Brain microvascular endothelial cell (primary cell): ENCODE data around the gene STAC.
"Not testable (repeated sequence)": the region's sequence is repeated elsewhere in the genome, so short reads cannot be mapped to it uniquely, and the experiment has no call there.

Experiments used
- DNase-seq: peaks from one replicate; pipeline ENCODE4 v3.0.0-alpha.2; 2020
- H3K27ac ChIP-seq: fragments of 250-450 bp; sonication (Bioruptor Pico); 2 replicates; pipeline ENCODE4 v1.5.1; 2020; ENCODE audit warnings: mild to moderate bottlenecking, moderate library complexity
- H3K27me3 ChIP-seq: fragments of 250-450 bp; sonication (Bioruptor Pico); replicated peaks from 2 replicates; pipeline ENCODE4 v1.5.1; 2020; ENCODE audit warnings: mild to moderate bottlenecking
- H3K36me3 ChIP-seq: fragments of 250-450 bp; sonication (Bioruptor Pico); replicated peaks from 2 replicates; pipeline ENCODE4 v1.5.1; 2020; ENCODE audit warnings: mild to moderate bottlenecking
- H3K4me3 ChIP-seq: 2 replicates; pipeline ENCODE4 v1.5.1; 2011; ENCODE audit warnings: low read depth, mild to moderate bottlenecking, control low read depth, low read length, moderate library complexity
- in situ Hi-C: cut with HindIII; loops from 2 replicates; pipeline ENCODE4 v1.10.0; 2017; ENCODE audit warnings: low sequenced_read_pairs, low pct_ligation_motif_present
- TF ChIP-seq, protein P1 (sequence below): IDR thresholded peaks from 2 replicates; pipeline ENCODE4 v1.5.1; 2011; ENCODE audit warnings: low read depth, mild to moderate bottlenecking, moderate library complexity, low read length, control low read depth, inconsistent platforms; ENCODE audit errors: missing control alignments

STAC gene

GRCh38 chr3:36493051-36493450 is 112.7 kb downstream of the STAC start:
- in situ Hi-C loops, result no loop called here
- H3K27me3 ChIP-seq, result no peaks in the 10 kb centered on the region

DNA sequence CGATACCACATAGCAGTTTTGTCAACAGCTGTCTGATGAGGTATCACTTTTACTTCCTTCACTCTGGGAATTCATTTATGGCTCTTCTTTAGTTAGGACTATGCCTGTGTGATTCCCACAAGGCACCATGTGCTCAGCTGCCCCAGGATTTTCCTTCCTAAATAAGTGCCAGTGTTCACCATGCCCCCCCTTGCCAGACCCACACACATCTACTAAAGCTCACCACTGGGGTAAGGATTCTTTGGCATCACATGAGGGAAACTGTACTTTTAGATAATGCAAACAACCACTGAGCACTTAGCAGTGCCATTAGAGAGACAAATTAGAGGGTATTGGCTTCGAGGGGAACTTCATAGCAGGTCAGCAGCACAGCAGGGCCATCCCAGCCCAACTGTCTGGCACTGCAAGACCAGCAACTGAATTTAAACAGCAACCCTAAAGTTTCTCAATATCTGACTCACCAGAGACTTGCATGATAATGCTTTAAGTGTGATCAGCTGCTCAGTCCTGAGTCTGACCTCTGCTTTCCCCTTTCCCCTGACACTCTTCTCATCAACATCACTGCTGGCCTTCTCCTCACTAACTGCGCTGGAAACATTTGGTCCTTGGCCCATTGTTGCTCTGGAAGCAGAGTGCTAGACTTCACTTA is 114.3 kb downstream of the STAC start:
- H3K27ac ChIP-seq, result no peak overlapping the region
- DNase-seq, result peak; percentile 54
- no peak overlapping the region for H3K4me3 ChIP-seq
- H3K27me3 ChIP-seq, result no peaks in the 10 kb centered on the region
- TF ChIP-seq, protein P1, sequence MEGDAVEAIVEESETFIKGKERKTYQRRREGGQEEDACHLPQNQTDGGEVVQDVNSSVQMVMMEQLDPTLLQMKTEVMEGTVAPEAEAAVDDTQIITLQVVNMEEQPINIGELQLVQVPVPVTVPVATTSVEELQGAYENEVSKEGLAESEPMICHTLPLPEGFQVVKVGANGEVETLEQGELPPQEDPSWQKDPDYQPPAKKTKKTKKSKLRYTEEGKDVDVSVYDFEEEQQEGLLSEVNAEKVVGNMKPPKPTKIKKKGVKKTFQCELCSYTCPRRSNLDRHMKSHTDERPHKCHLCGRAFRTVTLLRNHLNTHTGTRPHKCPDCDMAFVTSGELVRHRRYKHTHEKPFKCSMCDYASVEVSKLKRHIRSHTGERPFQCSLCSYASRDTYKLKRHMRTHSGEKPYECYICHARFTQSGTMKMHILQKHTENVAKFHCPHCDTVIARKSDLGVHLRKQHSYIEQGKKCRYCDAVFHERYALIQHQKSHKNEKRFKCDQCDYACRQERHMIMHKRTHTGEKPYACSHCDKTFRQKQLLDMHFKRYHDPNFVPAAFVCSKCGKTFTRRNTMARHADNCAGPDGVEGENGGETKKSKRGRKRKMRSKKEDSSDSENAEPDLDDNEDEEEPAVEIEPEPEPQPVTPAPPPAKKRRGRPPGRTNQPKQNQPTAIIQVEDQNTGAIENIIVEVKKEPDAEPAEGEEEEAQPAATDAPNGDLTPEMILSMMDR, result no peak
- in situ Hi-C loops, result no loop called here
- no peaks in the 10 kb centered on the region for H3K36me3 ChIP-seq

More at GRCh38 chr3:36493051-36493450, 112.7 kb downstream of the STAC start:
- Histone ChIP-seq H3K27ac (no peak overlapping the region), H3K4me3 (no peak overlapping the region), H3K36me3 (no peaks in the 10 kb centered on the region)
- no peak for DNase-seq
- TF ChIP-seq, protein P1, result no peak

DNA sequence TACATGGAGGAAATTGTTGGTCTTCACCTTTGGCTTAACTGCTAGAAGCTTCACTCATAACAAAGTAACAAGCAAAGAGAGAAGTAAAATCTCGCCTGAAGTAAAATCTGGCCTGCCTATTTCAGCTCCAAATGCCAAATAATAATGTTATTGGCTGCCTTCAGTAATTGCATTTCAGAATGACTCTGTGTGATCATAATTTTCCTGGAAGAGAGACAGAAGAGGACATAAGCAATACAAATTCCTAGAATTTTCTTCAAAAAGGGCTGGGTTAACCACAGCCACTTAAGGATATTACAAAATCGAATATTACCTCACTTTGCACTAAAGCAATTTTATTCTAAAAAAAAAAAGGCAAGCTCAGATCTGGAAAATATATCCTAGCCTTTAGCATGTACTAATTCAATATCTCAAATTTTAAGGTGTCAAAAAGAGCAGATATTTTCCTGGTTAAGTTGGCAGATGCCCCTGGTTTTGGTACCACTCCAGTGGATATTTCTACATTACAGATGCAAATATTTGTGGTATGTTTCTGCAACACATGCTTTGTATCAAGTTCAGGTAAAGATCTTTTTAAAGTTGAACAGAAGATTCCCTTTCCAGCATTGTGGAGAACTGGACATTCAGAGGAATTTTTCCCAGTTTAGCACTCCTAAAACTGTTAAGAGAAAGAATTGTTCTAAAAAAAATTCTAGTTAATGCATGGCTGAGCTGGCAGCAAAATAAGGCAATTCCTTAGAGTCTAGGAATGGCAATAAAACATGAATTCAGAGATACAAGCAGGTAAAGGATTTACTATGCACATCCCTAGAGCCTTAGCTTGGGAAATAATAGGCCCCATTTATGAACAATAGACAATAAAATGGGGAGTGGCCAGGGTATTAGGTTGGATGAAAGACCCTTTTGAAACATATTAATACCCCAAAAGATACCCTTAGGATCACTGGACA is 116.7 kb downstream of the STAC start:
- in situ Hi-C loops, result no loop called here
- no peak for DNase-seq
- Histone ChIP-seq H3K27ac (no peak overlapping the region), H3K4me3 (no peak overlapping the region), H3K27me3 (no peaks in the 10 kb centered on the region), H3K36me3 (no peaks in the 10 kb centered on the region)
- TF ChIP-seq, protein P1, result no peak

DNA sequence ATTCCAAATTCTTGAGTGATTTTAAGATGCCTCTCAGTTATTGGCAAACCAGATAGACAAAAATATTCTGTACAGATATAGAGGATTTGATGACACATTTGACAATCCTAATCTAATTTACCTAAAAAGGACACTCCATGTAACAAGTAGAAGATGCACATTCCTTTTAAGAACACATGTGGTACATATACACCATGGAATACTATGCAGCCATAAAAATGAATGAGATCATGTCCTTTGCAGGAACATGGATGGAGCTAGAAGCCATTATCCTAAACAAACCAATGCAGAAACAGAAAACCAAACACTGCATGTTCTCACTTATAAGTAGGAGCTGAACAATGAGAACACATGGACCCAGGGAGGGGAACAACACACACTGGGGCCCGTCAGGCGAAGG is 119.7 kb downstream of the STAC start:
- H3K27me3 ChIP-seq, H3K36me3 ChIP-seq, H3K4me3 ChIP-seq, in situ Hi-C loops, H3K27ac ChIP-seq, DNase-seq: not testable (repeated sequence)

DNA sequence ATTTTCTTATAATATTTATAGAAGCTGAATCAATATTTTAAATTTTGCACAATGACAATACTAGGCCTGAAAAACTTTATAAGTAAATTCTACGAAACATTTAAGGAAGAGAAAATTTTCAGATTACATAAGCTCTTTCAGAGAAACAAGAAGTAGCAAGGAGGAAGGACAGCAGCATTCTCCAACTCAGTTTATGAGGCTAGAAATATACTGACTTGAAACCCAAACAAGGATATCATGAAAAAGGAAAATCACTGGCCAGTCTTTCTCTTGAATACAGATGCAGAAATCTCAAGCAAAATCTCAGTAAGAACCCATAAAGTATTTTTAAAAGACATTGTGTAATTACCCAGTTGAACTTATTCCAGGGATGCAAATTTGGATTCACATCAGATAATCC is 121.3 kb downstream of the STAC start:
- in situ Hi-C loops, result no loop called here
- Histone ChIP-seq H3K36me3 (no peaks in the 10 kb centered on the region), H3K27ac (no peak overlapping the region), H3K27me3 (no peaks in the 10 kb centered on the region), H3K4me3 (no peak overlapping the region)
- TF ChIP-seq, protein P1, result no peak
- no peak for DNase-seq

- no peaks in the 10 kb centered on the region for H3K36me3 ChIP-seq
- in situ Hi-C loops, result no loop called here
These were observed 125.1 kb downstream of the STAC start for GRCh38 chr3:36505393-36505792.

More at GRCh38 chr3:36505393-36505792, 125.1 kb downstream of the STAC start:
- no peaks in the 10 kb centered on the region for H3K27me3 ChIP-seq
- no peak overlapping the region for H3K4me3 ChIP-seq
- H3K27ac ChIP-seq, result no peak overlapping the region
- DNase-seq, result no peak
- TF ChIP-seq, protein P1, result no peak
